H1 (cell line): ENCODE results near the gene THADA. TPM values are rescaled to one million over a fixed set of nuclear protein-coding genes. Genes with fewer than 3 reads are reported as not detected.

ENCODE experiments used
- CTCF ChIA-PET: fragments of 300-600 bp; sonication (Branson Sonifier 250); formaldehyde crosslinking; loops from one replicate; lab custom pipeline; 2021; ENCODE audit not compliant: partially characterized antibody; lab: Charles Lee
- POLR2A ChIA-PET: fragments of 300-600 bp; sonication (Branson Sonifier 250); formaldehyde crosslinking; loops from one replicate; lab custom pipeline; 2021; ENCODE audit warnings: inconsistent platforms; ENCODE audit not compliant: partially characterized antibody; lab: Charles Lee
- DNase-seq, 2 experiments: peaks; one replicate each; pipeline versions ENCODE4 v3.0.0 to v3.0.0-alpha.2; 2010 to 2022; ENCODE audit warnings: low spot score in 2 of 2, low read depth in 1 of 2, mixed read lengths in 1 of 2
- FAIRE-seq: peaks from 2 replicates; lab custom pipeline; 2011; peaks lifted over from hg19 to GRCh38; lab: Jason Lieb, UNC
- H2AFZ ChIP-seq: 2 replicates; pipeline ENCODE4 v1.8.1; 2012; ENCODE audit warnings: low read length, inconsistent platforms
- H2AK5ac ChIP-seq: 2 replicates; pipeline ENCODE4 v1.6.1; 2013; ENCODE audit warnings: low read depth, low read length
- H2BK120ac ChIP-seq: replicated peaks from 2 replicates; pipeline ENCODE3; 2013; ENCODE audit warnings: low read depth, low read length, inconsistent platforms
- H2BK12ac ChIP-seq: 2 replicates; pipeline ENCODE4 v1.6.1; 2013; ENCODE audit warnings: low read depth, low read length
- H2BK15ac ChIP-seq: 2 replicates; pipeline ENCODE4 v1.6.1; 2013; ENCODE audit warnings: low read length
- H2BK20ac ChIP-seq: 2 replicates; pipeline ENCODE4 v1.6.1; 2013; ENCODE audit warnings: low read length
- H2BK5ac ChIP-seq: 2 replicates; pipeline ENCODE4 v1.6.1; 2013; ENCODE audit warnings: low read depth, low read length
- H3K14ac ChIP-seq: 2 replicates; pipeline ENCODE4 v1.6.1; 2013; ENCODE audit warnings: inconsistent platforms; ENCODE audit not compliant: insufficient read length
- H3K18ac ChIP-seq: 2 replicates; pipeline ENCODE4 v1.6.1; 2013; ENCODE audit warnings: low read length; ENCODE audit errors: extremely low read depth
- H3K23ac ChIP-seq: 2 replicates; pipeline ENCODE4 v1.6.1; 2013; ENCODE audit warnings: inconsistent platforms; ENCODE audit not compliant: insufficient read length
- H3K23me2 ChIP-seq: 2 replicates; pipeline ENCODE4 v1.6.1; 2013; ENCODE audit warnings: low read depth, low read length
- H3K27ac ChIP-seq: 2 replicates; pipeline ENCODE4 v1.6.1; 2011; ENCODE audit warnings: low read depth, low read length, inconsistent platforms
- H3K27me3 ChIP-seq, 4 experiments: replicated peaks in 1 of 4; 1 replicate in 1 of 4; 2 replicates in 3 of 4; pipeline versions ENCODE4 v1.6.1 to v1.8.1; 2011 to 2013; ENCODE audit warnings: low read length in 3 of 4, mild to moderate bottlenecking in 3 of 4, inconsistent platforms in 2 of 4, mixed read lengths in 2 of 4, moderate library complexity in 1 of 4; ENCODE audit not compliant: control insufficient read depth in 3 of 4, insufficient read depth in 3 of 4; ENCODE audit errors: extremely low read depth in 1 of 4
- H3K36me3 ChIP-seq, 4 experiments: 2 replicates each; pipeline versions ENCODE4 v1.6.1 to v1.8.1; 2011 to 2013; ENCODE audit warnings: mild to moderate bottlenecking in 4 of 4, low read length in 3 of 4, moderate library complexity in 2 of 4, control low read depth in 1 of 4, inconsistent platforms in 1 of 4; ENCODE audit not compliant: insufficient read depth in 4 of 4, control insufficient read depth in 2 of 4
- H3K4ac ChIP-seq: replicated peaks from 2 replicates; pipeline ENCODE3; 2013; ENCODE audit warnings: low read length, low read depth, mixed read lengths, inconsistent platforms; ENCODE audit not compliant: insufficient read length
- H3K4me1 ChIP-seq, 4 experiments: replicated peaks in 1 of 4; 1 replicate in 1 of 4; 2 replicates in 3 of 4; pipeline versions ENCODE4 v1.6.1 to v1.8.1; 2011 to 2013; ENCODE audit warnings: low read length in 3 of 4, inconsistent platforms in 2 of 4, mixed read lengths in 1 of 4; ENCODE audit not compliant: insufficient read depth in 4 of 4, control insufficient read depth in 3 of 4
- H3K4me2 ChIP-seq, 2 experiments: 2 replicates each; pipeline versions ENCODE4 v1.6.1 to v1.8.1; 2011 to 2013; ENCODE audit warnings: low read depth in 2 of 2, low read length in 2 of 2, control low read depth in 1 of 2, inconsistent platforms in 1 of 2, mild to moderate bottlenecking in 1 of 2; ENCODE audit not compliant: insufficient read depth in 1 of 2
- H3K4me3 ChIP-seq, 4 experiments: fragments of 200-600, 300-600 bp in 1 of 4; sonication (generic), shearing (Covaris generic), sonication (Bioruptor Twin) in 1 of 4; 2 replicates each; pipeline versions ENCODE4 v1.5.1 to v1.8.1; 2011 to 2016; ENCODE audit warnings: low read length in 4 of 4, low read depth in 3 of 4, control low read depth in 2 of 4, inconsistent platforms in 2 of 4, mild to moderate bottlenecking in 2 of 4, mixed read lengths in 1 of 4, moderate library complexity in 1 of 4; ENCODE audit not compliant: insufficient read depth in 2 of 4; ENCODE audit errors: extremely low read depth in 1 of 4
- H3K56ac ChIP-seq: replicated peaks from 2 replicates; pipeline ENCODE3; 2013; ENCODE audit warnings: low read depth, mild to moderate bottlenecking, mixed read lengths, low read length, inconsistent platforms; ENCODE audit not compliant: insufficient read length
- H3K79me1 ChIP-seq: 2 replicates; pipeline ENCODE4 v1.6.1; 2013; ENCODE audit warnings: low read depth, low read length, control low read depth
- H3K79me2 ChIP-seq, 2 experiments: 2 replicates each; pipeline versions ENCODE4 v1.6.1 to v1.8.1; 2012 to 2013; ENCODE audit warnings: low read length in 2 of 2, mild to moderate bottlenecking in 2 of 2, inconsistent platforms in 1 of 2; ENCODE audit not compliant: insufficient read depth in 2 of 2, control insufficient read depth in 1 of 2
- H3K9ac ChIP-seq, 4 experiments: replicated peaks in 1 of 4; 1 replicate in 1 of 4; 2 replicates in 3 of 4; pipeline versions ENCODE4 v1.6.1 to v1.8.1; 2011 to 2013; ENCODE audit warnings: low read depth in 3 of 4, low read length in 3 of 4, control low read depth in 2 of 4, mild to moderate bottlenecking in 2 of 4, moderate library complexity in 2 of 4, inconsistent platforms in 1 of 4; ENCODE audit errors: extremely low read depth in 1 of 4
- H3K9me3 ChIP-seq, 2 experiments: 2 replicates each; pipeline versions ENCODE4 v1.6.1 to v1.8.1; 2012 to 2013; ENCODE audit warnings: mild to moderate bottlenecking in 2 of 2, moderate library complexity in 2 of 2, control low read depth in 1 of 2, inconsistent platforms in 1 of 2, low read depth in 1 of 2, low read length in 1 of 2, mixed read lengths in 1 of 2; ENCODE audit not compliant: insufficient read depth in 2 of 2
- H4K20me1 ChIP-seq, 2 experiments: replicated peaks in 1 of 2; 2 replicates each; pipeline versions ENCODE3 to v1.8.1; 2011 to 2013; ENCODE audit warnings: inconsistent platforms in 2 of 2, low read length in 2 of 2, mild to moderate bottlenecking in 1 of 2; ENCODE audit not compliant: insufficient read depth in 2 of 2, control insufficient read depth in 1 of 2
- H4K5ac ChIP-seq: 2 replicates; pipeline ENCODE4 v1.6.1; 2013; ENCODE audit warnings: low read length, low read depth, mixed read lengths, inconsistent platforms; ENCODE audit not compliant: insufficient read length
- H4K8ac ChIP-seq: 2 replicates; pipeline ENCODE4 v1.8.0; 2013; ENCODE audit warnings: mild to moderate bottlenecking, moderate library complexity, low read length, inconsistent platforms; ENCODE audit not compliant: insufficient read depth; ENCODE audit errors: extremely low read depth
- H4K91ac ChIP-seq: replicated peaks from 2 replicates; pipeline ENCODE3; 2013; ENCODE audit warnings: low read length, mixed read lengths, inconsistent platforms; ENCODE audit not compliant: insufficient read length
- CEBPB ChIP-seq: IDR thresholded peaks from 2 replicates; pipeline ENCODE4 v1.6.1; 2012; ENCODE audit warnings: low read depth, low read length
- KDM4A ChIP-seq: IDR thresholded peaks from one replicate; pipeline ENCODE4 v1.7.1; 2012; ENCODE audit warnings: low read depth, mild to moderate bottlenecking, moderate library complexity, low read length, inconsistent platforms; ENCODE audit not compliant: severe bottlenecking
- PHF8 ChIP-seq: fragments of 200-600 bp; sonication (generic); conservative IDR thresholded peaks from 2 replicates; pipeline ENCODE4 v1.7.1; 2012; ENCODE audit warnings: low read depth, mild to moderate bottlenecking, inconsistent platforms, low read length, moderate library complexity
- RAD21 ChIP-seq, 2 experiments: IDR thresholded peaks in 1 of 2; conservative IDR thresholded peaks in 1 of 2; 2 replicates each; pipeline ENCODE4 v1.6.1; 2011; ENCODE audit warnings: low read depth in 2 of 2, low read length in 2 of 2, improper control_type of control experiment in 1 of 2, inconsistent platforms in 1 of 2, mild to moderate bottlenecking in 1 of 2, moderate library complexity in 1 of 2
- RBBP5 ChIP-seq: IDR thresholded peaks from 2 replicates; pipeline ENCODE4 v1.7.1; 2012; ENCODE audit warnings: low read depth, mild to moderate bottlenecking, inconsistent platforms, low read length, moderate library complexity, borderline replicate concordance
- RXRA ChIP-seq: IDR thresholded peaks from 2 replicates; pipeline ENCODE4 v1.6.1; 2011; ENCODE audit warnings: low read depth, mild to moderate bottlenecking, low read length, moderate library complexity; ENCODE audit not compliant: insufficient read depth
- WGBS, 2 experiments: shearing (Covaris generic) in 1 of 2; methylation state at CpG; one replicate each; pipeline versions ENCODE4 v1.1.6 to v1.1.7; 2013 to 2015; ENCODE audit warnings: low lambda C conversion rate in 2 of 2, mixed read lengths in 2 of 2, inconsistent platforms in 1 of 2, low coverage in 1 of 2, missing lambda C conversion rate in 1 of 2; ENCODE audit not compliant: insufficient replicate concordance in 2 of 2, insufficient coverage in 1 of 2, insufficient read length in 1 of 2; ENCODE audit errors: extremely low coverage in 1 of 2, missing lambda C conversion rate in 1 of 2; 5-methylcytosine and 5-hydroxymethylcytosine counted together
- polyA plus RNA-seq, 7 experiments: library from polyadenylated mRNA; depleted of rRNA in 3 of 7; stranded (reverse) in 5 of 7; unstranded in 2 of 7; fragments of >200 nt in 5 of 7; fragments of 200-250 nt in 2 of 7; gene quantifications; 1 replicate in 5 of 7; 2 replicates in 1 of 7; 4 replicates in 1 of 7; pipeline versions ENCODE4 v1.2.1 to v1.2.3, GENCODE V29; 2011 to 2013; ENCODE audit warnings: missing spikeins in 2 of 7, mixed read lengths in 2 of 7
- total RNA-seq: library from RNA; stranded (reverse); fragmentation: NEBNext Ultra II Directional; extraction: Animal tissue kit (Norgen Biotek cat#: 25700); gene quantifications from 2 replicates; pipeline ENCODE4 v1.2.1, GENCODE V29; 2021

THADA gene
- total and polyA plus RNA-seq, 2 of the 8 experiments (the other 6 are each of a cell fraction or from before 2014, with no cell fraction given), result 22.4 to 26.8 TPM

DNA sequence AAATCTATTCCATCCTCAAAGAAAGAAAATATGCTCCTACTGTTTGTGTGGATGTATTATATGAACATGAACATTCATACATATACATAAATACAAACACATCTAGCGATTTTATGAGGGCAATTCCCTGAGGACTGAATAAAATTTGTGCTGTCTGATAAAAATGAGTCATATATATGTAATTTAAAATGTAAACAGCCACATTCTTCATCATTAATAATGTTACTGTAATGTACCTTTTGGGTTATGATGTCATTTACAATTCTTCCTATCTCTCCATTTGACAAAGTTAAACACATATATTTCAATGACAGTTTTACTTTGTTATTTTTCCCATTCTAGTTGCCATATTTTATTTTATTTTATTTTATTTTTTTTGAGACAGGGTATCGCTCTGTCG is 278.2 kb downstream of the THADA start:
- no peak overlapping the region for H3K4me2 ChIP-seq
- no peak overlapping the region for H2AFZ ChIP-seq
- no peaks in the 10 kb centered on the region for H3K23me2 ChIP-seq
- H3K9ac ChIP-seq, result no peak overlapping the region
- no peak overlapping the region for H4K8ac ChIP-seq
- H3K36me3 ChIP-seq, result peaks cover 0 to 2% (median 0%) of the 10 kb centered on the region in 4 experiments; a peak in 2 of 8 replicates
- DNase-seq, result no peak
- H2AK5ac ChIP-seq, result no peak overlapping the region
- H3K79me1 ChIP-seq, result no peaks in the 10 kb centered on the region
- H3K79me2 ChIP-seq, result no peaks in the 10 kb centered on the region
- no peak overlapping the region for H4K5ac ChIP-seq
- 92% methylated on average over 3 of the region's 3 CpGs; no CpG with 5 or more reads in 1 of the 2 experiments for WGBS, 2 experiments
- no peak overlapping the region for H3K4ac ChIP-seq
- no peaks in the 10 kb centered on the region for H3K4me1 ChIP-seq
- H2BK15ac ChIP-seq, result no peak overlapping the region
- no peak for FAIRE-seq
- no peak overlapping the region for H3K23ac ChIP-seq
- CTCF ChIA-PET, result interaction anchor here (0.6 kb wide), 1 partner anchor 375 kb away, joined by 3 read pairs; no protein-coding TSS in a partner anchor
- TF ChIP-seq RBBP5 (no peak), CEBPB (no peak), RAD21 (IDR thresholded peaks at IDR 0.05 in 1 of 2, conservative IDR thresholded peaks at IDR 0.05 in 1 of 2; ENCODE audit: low read depth in 2 of 2, low read length in 2 of 2) (no peak), RXRA (no peak), PHF8 (no peak), KDM4A (no peak)
- H3K56ac ChIP-seq, result no peak overlapping the region
- no peak overlapping the region for H3K27ac ChIP-seq
- H2BK5ac ChIP-seq, result no peak overlapping the region
- no peaks in the 10 kb centered on the region for H3K27me3 ChIP-seq
- H2BK12ac ChIP-seq, result no peak overlapping the region
- POLR2A ChIA-PET, result no interaction called here
- no peak overlapping the region for H4K91ac ChIP-seq
- no peaks in the 10 kb centered on the region for H4K20me1 ChIP-seq
- H3K4me3 ChIP-seq, result no peak overlapping the region
- H2BK120ac ChIP-seq, result no peak overlapping the region
- no peak overlapping the region for H3K14ac ChIP-seq
- H3K9me3 ChIP-seq, result no peaks in the 10 kb centered on the region
- no peak overlapping the region for H3K18ac ChIP-seq
- H2BK20ac ChIP-seq, result no peak overlapping the region
